ENCODE measurements around the gene MACO1.
"Not testable (repeated sequence)": the region's sequence is repeated elsewhere in the genome, so short reads cannot be mapped to it uniquely, and the experiment has no call there.

MACO1 gene, protein sequence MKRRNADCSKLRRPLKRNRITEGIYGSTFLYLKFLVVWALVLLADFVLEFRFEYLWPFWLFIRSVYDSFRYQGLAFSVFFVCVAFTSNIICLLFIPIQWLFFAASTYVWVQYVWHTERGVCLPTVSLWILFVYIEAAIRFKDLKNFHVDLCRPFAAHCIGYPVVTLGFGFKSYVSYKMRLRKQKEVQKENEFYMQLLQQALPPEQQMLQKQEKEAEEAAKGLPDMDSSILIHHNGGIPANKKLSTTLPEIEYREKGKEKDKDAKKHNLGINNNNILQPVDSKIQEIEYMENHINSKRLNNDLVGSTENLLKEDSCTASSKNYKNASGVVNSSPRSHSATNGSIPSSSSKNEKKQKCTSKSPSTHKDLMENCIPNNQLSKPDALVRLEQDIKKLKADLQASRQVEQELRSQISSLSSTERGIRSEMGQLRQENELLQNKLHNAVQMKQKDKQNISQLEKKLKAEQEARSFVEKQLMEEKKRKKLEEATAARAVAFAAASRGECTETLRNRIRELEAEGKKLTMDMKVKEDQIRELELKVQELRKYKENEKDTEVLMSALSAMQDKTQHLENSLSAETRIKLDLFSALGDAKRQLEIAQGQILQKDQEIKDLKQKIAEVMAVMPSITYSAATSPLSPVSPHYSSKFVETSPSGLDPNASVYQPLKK

DNA sequence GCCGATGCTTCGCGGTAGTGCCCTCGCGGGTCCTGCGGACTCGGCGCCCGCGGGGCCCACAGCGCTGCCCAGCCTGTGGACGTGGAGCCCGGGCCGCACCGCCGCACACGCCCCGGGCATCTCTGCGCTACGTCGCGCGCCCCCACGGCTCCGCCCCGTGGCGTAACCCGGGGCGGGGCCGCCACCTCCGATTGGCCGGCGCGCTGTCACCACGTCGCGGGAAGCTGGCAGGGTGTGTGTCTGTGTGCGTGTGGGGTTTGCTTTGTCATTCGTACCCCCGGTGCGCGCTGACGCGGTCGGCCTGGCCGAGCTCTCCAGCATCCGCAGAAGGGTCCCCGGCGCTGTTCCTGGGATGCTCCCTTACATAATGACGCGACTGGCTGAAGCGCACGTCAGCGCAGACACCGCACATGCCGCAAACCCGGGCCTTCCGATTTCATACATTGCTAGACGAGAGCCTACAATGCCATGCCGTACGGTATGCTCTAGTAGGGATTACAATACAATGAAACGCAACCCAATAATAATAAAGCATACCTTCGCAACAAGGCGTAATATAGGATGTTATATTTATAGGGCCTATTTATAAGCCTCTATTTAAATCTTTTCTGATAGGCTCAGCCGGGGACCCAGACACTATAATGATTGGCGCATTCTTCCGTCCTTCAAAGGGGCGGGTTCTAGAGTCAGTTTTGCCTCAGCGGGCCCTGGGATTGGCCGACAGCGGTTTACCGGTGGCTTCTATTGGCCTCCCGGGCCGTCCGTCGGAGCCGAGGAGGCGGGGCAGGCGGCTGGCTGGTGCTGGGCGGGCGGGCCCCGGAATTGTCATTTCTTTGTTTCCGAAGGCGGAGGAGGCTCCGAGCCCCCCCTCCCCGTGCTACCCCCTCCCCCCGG, at the start of gene MACO1:
Gene MACO1 (plus strand): TSS at position 825 of the 894 bp plus-strand sequence. CDS start 202 bp downstream, outside the sequence.
- peak; percentile 95 for DNase-seq

DNA sequence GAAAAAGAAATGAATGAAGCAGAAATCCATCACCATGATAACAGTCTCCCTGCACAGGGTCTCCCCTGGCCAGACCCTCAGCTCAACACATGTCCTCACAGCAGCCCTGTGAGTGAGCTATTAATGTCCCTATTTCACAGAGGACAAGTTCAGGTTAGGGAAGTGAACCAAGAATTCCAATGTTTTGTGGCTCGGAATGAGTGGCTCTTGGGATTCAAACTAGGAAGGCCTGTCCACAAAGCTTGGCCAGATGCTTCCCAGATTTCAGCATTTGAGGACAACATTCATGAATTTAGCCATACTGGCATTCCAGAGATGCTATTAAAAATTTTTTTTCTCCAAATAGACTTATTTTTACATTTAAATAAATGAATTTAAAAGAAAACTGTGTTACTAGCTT, 48.2 kb upstream of the MACO1 start:
- DNase-seq: not testable (repeated sequence)

DNA sequence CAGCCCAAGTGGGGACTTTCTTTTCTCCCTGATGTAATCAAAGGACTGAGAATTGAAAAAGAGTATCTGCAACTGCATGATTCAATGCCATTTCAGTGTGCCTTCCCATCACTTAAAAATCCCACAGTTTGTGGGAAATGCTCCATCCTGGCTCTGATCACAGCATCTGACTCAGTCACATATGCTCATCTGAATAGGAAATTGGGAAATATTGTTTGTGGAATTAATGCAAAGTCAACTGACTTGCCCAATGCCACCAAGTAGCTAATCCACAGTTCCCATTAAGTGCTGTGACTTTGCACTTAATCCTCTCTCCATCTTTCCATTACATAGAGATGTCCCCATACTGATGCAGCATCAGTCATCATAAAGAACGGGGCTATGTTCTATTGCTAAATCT, 47.6 kb upstream of the MACO1 start:
- not testable (repeated sequence) for DNase-seq

DNA sequence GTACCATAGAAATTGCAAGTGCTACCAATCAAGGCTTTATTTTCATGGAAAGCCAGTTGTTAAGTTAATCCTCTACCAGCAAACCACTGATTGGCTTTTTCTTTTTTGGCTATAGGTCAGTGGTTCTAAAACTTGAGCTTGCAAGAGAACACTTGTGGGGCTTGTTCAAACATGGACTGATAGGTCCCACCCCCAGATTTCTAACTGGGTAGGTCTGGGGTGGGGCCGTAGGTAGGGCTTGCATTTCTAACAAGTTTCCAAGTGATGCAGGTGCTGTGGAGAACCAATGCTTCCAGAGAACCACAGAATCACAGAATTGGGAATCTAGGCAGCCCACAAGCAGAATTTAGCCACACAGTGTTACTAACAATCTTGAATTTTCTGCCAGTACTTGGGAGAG, 46.8 kb upstream of the MACO1 start:
- DNase-seq: not testable (repeated sequence)

DNA sequence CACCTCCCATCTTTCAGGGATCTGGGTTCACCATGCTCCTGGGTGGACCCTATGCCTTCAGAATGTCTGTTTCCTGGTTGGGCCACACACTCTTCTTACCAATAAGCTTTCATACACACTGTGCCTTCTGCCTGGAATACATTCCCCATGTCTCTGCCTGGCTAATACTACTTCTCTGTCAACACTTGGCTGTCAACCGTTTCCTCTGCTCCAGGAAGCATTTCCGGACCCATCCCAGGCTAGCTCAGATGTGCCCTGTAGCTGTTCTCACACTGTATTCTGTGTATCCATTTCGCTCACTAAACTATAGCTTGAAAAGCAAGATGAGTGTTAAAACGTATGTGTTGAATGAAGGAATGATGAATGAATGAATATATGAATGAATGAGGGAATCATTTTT, 43.6 kb upstream of the MACO1 start:
- DNase-seq: not testable (repeated sequence)

DNA sequence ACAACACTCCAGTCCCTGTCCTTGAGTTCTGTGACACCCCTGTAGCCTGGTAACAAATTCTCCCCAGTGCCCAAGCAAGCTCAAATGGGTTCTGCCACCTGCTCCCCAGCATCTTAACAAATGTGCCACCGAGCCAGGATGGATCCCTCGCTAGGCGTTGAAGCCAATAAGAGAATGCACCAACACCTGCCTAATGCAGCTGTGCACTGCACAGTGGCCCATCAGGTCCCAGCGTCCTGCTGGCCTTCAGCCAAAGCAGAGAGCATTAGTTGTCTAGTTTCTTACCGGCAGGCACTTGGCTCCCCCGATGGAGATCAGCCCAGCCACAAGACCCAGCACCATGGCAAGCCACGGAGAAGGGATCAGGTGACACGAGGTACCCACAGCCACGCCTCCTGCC, 42.0 kb upstream of the MACO1 start:
- not testable (repeated sequence) for DNase-seq

DNA sequence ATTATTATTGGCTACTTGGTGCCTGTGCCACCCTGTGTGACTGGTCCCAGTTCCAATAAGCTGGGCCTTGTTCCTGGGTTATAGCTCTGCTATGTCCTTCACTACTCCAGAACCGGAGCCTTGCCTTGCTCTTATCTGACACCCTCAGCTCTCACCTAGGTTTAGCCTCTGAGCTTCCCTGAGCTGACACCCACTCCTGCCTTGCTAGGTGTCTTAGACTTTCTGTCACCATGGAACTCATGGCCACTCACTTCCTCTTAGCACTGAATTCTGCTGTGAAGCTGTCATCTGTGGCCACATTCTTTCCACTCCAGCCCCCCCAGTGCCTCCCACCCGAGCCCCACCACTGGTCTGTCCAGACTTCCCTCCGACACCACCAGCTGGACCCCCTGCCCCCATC, 41.0 kb upstream of the MACO1 start:
- DNase-seq: not testable (repeated sequence)

DNA sequence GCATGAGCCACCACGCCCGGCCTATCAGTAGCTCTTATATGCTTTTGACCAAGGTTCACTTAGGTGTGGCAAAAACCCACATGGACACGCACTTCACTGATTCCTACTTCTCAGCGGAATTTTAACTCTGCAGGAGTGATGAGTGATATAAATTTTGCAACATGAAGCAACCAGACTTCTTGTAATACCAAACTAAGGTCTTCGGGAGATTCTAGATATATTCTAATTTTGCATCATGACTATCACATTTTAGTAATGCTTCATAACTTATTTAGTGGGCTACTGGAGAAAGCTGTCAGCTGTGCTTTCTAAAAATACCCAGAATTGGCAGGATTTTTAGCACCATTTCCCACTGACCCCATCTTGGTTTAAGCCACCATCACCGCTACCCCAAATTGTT, 37.9 kb upstream of the MACO1 start:
- no peak for DNase-seq

DNA sequence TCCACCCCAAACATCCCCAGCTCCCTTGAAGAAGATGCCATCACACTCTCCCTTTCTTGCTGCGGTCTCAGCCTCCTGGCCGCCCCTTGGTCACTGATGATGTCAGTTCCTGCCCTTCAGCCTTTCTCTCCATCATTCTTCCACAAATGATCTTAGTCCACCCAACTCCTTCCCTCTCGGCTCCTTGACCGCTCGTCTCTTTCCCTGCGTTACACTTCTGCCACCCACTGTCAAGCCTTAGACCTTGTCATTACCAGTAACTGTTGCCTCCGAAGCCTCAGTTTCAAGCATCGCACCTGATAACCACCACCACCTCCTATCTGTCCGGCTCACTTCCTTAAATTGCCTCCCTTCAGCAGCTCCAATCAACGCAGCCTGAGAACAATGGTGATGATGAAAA, 33.1 kb upstream of the MACO1 start:
- not testable (repeated sequence) for DNase-seq

DNA sequence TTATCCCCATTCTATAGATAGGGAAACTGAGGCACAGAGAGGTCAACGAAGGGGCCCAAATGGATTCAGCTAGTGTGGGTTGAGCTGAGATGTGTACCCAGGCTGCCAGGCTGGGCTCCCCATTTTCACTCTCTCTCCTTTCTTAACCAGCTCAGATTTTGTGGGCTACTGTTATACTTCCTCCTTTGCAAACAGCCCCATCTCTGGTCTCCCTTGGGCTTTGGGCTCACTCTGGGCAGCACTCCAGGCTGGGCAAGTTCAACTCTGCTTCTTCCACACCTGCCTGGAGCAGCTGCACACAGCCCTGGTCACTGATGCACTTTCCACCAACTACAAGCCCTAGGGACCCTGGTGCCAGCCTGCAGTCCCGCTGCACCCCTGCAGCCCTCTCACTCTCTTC, 32.6 kb upstream of the MACO1 start:
- not testable (repeated sequence) for DNase-seq

DNA sequence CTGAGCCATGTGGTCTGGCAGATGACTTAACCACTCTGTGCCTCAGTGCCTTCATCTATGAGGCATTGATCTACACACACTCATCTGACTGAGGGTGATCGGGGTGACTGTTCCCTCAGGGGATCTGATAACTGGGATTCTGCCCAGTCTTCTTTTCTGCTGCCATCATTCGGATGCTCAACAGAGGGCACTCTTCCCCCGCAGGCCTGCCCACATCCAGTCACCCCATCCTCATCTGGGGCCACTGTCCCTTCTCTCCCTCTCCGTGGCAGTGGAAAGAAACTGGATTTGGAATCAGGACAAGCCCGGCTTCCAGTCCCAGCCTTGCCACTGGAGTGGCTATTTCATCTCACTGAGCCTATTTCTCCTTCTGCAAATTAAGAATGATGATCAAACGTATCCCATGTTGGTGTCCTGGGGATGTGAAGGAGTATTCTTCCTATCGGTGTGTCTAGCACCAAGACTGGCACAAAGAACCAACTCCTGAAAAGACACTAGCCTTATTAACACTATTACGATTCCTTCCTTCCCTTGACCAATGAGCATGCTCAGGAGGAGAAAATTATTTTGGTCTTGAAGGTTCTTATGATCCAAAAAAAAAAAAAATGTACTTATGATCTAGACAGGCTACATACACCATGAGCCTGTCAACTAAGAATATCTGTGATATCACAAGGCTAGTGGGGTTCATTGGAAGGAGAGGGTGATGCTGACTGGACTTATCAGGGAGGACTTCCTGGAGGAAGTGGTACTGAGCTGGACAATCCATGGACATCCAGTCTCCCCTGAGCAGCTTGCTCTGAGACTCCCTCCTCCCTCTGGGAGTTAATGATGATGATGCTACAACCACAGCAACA, 27.5 kb upstream of the MACO1 start:
- not testable (repeated sequence) for DNase-seq

DNA sequence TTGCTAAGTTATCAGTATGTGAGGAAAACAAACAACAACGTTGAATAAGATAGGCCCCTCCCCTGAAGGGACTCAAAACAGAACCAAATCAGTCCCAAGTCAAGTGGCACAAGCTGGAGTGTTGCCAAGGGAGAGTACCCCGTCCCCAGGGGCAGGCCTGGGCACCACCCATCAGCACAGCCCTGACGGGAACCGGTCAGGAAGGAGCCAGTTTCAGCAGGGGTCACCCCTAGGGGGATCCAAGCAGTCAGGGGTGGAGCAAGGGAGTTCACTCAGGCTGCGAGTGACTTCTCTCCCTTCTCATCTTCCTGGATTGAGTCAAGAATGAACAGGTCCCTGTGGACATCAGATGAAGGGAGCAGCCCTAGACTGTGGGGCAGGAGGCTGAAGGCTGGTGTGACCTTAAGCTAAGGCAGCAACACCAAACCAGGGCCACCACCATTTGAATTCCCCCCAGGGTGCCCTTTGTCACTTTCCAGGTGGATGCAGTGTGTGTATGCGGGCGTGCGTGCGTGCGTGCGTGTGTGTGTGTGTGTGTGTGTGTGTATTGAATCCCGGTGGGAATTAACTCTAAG, 24.9 kb upstream of the MACO1 start:
- DNase-seq: not testable (repeated sequence)

DNA sequence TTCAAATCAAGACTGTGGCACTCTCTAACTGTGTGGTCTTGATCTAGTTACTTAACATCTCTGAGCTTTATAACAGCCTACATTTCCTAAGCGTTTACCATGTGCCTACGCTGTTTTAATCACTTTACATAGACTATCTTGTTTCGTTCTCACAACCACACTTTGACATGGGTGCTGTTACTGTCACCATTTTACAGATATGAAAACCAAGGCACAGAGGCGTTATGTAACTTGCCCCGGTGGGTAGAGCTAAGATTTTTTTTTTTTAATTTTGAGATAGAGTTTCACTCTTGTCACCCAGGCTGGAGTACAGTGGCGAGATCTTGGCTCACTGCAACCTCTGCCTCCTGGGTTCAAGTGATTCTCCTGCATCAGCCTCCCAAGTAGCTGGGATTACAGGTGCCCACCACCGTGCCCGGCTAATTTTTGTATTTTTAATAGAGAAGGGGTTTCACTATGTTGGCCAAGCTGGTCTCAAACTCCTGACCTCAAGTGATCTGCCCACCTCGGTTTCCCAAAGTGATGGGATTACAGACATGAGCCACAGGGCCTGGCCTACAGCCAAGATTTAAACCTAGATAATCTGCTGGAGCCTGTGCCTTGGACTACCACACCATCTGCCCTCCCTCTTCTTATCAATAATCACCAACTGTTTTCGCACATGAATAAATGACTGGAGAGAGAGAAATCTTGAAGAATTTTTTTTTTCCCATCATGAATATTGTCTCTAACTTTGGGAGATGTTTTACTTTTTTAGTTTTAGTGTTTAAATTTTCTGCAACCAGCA, 20.9 kb upstream of the MACO1 start:
- not testable (repeated sequence) for DNase-seq

DNA sequence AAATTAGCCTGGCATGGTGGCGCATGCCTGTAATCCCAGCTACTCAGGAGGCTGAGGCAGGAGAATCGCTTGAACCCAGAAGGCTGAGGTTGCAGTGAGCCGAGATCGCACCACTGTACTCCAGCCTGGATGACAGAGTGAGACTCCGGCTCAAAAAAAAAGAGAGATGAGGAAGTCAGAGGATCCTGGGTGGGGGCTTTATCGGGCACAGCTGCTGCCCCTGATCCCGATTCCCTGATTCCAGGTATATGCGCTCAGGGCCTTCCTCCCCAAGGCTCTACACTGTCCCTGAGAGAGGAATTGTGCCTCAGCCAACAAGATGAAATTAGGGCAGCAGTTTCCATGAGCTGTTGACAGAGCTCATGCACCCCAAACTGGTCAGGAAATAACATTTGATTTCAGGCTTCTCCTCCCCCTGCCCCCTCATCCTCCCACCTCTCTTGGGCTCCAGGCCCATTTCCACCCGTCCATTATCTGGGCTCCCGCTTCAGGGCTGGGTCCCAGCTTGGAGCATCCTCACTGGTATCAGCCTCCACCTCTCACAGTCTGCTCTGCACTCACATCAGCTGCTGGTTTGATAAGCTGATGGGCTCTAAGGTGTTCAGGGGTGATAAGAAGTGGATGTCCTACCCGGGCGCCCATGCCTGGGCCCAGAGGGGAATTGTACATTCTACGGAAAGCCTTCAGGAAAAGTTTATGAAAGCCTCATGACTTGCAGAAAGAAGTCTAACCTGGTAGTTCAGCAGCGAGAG, 17.6 kb upstream of the MACO1 start:
- DNase-seq: not testable (repeated sequence)

DNA sequence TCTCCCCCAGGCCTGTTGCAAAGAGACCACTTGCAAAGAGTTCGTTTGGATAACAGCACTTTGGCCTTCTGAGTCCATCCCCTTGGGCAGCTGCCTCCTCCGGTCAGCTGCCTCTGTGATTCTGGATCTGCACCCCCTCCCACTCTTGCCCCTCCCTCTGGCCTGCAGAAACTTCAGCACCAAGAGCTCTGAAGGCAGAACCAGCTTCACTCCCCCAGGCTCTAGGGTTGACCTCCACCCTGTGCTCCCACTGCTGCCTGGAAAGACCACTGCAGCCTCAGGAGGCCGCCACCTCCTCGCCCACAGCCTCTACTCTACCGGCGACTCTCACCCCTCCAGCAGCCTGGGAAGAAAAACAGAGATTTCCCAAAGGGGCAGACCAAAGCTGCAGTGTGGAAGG, 16.5 kb upstream of the MACO1 start:
- DNase-seq: not testable (repeated sequence)

DNA sequence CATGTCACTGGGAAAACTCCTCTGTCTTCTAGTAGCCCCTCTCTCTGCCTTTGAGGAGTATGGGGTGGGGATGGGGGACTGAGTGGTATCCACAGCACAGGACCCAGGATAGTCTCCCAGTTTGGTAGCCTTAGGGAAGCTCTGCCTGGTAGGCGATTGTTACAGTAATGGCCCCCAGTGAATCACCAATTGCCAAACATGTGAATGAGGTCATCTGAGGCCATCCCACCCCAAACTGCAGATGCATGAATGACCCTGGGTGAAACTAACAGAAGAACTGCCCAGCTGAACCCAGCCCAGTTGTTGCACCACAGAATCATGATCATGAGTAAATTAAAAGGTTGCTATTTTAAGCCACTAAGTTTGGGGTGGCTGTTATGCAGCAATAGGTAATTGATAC, 16.1 kb upstream of the MACO1 start:
- not testable (repeated sequence) for DNase-seq

DNA sequence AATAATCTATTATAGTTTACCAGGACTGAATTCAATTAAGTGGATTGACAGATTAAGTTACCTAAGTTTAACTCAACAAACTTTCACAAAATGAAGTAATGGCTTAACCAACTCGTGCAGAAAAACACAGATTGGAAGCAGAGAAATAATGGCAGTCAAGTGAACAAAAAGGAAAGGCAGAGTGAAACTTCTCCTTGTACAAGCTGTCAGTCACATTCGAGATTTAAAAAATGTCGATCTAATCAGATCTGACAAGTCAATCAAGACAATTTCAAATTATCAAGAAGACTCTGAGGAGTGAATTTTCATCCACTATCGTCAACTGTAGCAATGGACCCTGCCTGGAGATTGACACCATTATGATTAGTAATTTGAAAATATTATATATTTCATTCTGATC, 13.4 kb upstream of the MACO1 start:
- not testable (repeated sequence) for DNase-seq

DNA sequence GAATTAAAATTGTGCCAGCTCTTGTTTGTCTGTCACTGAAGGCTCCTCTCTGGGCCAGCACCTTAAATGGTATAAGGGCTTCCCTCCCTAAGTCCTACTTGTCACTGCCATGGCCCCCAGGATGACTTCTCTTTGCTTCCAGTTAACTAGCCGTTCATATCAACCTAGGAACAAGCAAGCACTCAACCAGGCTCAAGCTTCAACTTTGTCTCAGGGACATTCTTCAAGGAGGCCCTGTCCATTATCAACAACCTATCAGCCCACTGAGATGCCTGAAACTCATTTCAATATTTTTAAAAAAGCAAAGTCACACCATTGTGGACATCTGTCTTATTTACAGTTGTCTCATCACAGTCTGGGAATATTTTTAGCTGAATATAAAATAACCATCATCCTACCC, 11.4 kb upstream of the MACO1 start:
- DNase-seq: not testable (repeated sequence)

DNA sequence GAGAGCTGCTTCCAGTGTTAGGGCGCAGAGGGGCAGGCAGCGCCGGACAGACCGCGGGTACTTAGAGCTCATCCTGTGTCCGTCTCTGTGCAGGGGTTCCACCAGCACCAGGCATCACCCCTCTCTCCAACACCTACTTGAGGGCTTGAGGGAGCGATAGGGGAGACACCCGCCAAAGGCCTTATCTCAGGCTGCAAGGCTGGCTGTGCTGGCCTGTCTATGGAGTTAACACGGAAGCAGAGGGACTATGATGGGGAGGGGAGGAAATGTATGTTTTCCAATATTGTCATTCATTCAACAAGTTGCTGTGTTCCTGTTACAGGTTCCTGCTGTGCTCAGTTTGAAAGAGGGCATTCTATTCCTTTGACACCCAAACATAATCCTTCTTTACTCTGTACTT, 10.0 kb upstream of the MACO1 start, which contains the start of gene RHCE:
Gene RHCE (minus strand): TSS at position 111 of the 400 bp plus-strand sequence. CDS start 39 bp downstream, at position 72.
- not testable (repeated sequence) for DNase-seq

DNA sequence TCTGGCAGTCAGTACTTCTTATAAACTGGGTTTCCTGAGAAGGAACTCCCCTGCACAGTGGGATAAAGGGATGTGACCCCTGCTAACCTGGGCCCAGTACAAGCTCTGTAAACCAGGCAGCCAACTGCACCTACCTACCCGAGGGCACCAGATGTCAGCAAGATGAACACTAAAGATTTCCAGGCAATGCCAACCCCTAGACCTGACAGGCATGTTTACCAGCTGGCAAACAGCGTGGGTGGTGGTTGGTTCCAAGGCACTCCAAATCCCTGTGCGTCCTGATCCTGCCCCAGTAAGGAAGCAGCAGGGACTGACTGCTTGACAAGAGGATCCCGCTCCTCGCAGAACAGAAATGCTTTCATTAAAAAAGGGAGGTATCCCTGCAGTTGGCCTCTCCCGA, 7.5 kb upstream of the MACO1 start:
- DNase-seq: not testable (repeated sequence)
